Stimulated activated CD4-positive, alpha-beta T cell treated with anti-CD3 and anti-CD28 coated beads, Interleukin-4, amount 100 ng/mL, for 4 hours (primary cell): ENCODE results near the gene TMEM132D.
"Not testable (repeated sequence)": the region's sequence is repeated elsewhere in the genome, so short reads cannot be mapped to it uniquely, and the experiment has no call there.

ENCODE experiments used
- DNase-seq, 2 experiments: peaks; one replicate each; pipeline ENCODE4 v3.0.0-alpha.2; 2020

The TMEM132D gene

DNA sequence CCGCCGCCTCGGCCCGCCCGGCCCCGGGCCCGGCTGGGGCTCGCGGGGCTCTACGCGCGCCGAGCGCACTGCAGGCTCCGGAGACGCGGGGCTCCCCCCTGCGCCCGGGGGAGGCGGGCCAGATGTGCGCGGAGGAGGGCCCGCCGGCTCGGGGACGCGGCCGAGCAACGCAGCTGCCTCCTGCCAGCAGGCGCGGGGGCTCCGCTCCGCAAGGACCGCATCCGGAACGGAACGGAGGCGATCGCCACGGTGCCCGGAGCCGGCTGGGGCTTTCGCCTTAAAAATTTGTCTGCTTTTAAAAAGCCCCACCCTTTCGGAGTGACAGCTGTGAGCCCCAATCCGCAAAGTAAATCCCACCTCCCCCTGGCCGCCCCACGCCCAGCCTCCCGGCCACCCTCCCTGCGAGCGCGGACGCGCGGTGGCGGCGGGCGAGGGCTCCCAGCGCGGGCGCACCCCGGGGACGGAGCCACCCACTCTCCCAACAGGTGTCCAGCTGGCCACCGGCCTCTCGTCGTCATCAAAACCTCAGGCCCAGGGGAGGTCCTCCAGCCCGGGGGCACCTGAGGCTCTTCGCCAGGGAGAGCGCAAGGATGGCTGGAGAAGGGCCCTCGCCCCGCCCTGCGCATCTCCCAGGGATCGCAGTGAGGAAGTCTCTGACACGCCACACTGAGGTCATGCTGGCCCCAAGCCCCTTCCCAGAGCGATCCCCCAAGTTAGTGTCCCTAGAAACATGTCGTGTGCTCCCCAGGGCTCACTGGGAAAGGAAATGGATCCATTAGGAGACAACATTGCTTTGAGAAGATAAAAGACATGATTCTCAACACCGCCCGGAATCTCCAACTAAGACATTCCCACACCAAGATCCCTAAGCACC lies at the start of gene TMEM132D:
TSS of gene TMEM132D (minus strand) at position 70 of the 874 bp plus-strand sequence.
- DNase-seq: no peak

DNA sequence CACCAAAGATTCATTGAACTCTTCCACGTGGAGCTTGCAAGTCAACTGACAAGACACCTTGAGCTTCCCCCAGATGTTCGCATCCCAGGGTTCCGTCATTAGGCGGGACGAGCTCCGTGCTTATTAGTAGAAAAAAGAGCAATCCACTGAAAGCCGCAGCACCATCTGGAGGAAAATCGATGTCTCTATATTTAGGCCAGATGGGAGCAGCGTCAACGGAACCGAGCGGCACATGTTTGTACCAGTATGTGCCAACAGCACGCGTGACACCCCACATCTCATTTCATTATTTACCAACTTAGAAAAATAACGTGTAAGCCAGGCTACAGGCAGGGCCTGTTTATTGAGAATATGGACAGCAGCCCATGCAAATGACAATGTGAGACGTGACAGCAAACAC lies 45.8 kb upstream of the TMEM132D start:
- no peak for DNase-seq

DNA sequence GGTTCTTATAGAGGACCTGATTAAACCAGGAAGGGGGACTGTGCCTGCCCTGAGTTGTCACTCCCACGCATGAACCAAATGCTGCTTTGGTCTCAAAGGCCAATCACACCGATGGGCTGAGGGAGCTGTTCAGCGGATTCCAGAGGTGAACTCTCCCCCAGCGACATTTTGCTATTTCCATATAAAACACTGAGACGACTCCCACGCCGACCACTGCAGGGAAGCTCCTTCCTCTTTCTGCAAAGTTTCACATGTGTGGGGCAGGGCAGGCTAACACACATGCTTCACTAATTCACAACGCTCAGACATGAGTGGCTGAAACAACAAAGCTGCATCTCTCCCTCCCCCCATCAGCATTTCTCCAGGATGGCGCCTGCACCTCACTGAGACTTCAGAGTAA lies 37.8 kb upstream of the TMEM132D start:
- no peak for DNase-seq

DNA sequence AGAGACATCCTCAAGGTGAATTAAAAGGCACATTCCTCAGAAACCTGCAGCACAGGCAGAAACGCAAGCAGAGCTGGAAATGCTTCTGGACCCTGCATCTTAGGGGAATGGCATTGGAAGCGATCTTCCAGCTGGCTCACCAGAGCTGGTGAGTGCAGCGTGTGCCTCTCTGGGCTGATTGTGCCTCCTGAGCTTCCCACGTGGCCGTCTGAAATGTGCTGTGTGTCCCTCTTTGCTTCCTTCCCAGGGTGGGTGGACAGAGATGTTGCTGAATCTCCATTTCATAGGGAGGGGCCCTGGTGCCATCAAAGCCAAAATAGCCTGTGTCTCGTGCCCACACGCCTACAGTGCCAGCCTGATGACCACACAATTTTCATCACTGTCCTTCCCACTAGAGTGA lies 34.3 kb upstream of the TMEM132D start:
- DNase-seq: no peak

DNA sequence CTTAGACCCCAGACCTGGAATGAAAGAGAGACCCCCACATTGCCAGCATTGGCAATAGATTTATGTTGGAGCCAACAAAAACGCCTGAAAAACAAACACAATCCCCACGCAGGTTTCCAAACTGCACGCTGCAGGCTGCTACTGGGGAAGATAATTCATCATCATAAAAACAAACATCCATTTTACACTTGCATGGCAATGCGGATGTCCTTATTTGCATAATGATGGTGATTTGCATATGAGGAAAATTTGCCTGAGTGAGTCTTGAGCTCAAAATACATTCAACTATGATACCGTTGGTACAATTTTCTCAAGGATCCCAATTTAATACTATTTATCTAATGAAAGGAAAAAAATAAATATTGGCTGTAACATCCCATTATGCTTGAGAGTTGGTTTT lies 33.6 kb upstream of the TMEM132D start:
- DNase-seq: no peak

DNA sequence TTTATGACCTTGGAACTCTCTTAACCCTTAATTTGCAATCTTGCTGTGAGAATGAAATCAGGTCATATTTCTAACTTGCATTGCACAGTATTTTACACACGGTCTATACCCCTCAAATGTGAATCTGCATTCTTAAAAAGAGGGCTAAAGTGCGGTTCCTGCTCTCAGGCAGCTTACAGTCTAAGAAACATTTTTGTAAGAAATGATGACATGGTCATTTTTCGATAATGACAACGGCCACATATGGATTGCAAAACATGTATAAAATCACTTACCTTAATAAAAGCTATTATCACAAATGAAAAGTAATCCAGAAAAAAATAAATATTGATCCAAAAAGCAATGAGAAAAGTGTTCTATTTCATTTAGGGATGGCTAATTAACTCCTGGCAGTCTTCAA lies 24.8 kb upstream of the TMEM132D start:
- DNase-seq: no peak

DNA sequence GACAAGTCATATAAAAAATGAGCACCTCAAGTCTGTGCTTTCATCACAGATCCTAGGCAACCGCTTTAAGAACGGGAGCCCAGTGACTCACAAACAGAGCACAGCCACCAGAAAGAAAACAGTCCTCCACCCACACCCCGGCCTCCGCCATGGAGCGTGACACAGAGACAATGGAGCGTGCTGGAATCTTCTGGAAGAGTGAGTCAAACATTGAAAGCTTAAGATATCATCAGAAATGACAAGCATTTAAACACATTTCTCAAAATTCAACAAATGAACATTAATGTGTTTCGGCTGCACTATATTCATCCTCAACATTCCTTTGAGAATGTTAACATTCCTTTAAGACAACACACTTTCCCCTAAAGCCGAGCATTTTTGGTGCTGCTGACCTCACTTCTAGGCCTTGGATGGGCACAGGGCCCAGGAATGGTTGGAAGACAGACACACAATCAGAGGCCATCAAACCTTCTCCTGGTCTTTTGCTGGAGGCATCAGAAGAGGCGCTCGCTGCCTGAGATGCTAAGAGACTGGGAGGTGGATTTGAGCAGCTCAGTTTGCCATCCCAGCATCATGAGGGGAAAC lies 23.6 kb upstream of the TMEM132D start:
- DNase-seq: no peak

DNA sequence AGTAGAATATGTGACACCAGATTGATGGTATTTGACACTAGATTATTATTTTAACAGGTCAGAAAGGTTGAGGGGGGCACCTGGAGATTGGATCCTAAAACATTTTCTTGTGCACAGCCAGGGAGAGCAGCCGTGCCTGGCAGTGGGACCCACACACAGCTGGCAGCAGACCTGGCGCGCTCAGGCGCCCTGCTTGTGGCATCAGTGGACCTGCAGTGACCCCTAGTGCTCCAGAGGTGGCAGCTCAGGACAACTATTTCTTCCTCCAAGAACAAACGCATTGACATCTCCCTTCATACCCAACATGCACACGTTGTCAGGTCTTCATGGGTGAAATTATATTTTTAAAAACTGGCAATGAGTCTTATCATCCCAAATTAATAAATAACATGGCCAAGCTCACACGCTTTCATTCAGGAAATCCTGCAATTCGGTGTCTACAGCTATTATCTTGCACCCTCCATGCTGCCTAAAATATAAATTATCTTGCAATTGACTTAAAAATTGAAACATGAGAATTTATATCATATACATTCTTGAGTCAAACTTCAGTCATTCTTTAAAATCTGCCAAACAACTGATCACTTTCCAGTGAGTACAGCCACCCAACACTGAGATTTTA lies 7.7 kb upstream of the TMEM132D start:
- no peak for DNase-seq

DNA sequence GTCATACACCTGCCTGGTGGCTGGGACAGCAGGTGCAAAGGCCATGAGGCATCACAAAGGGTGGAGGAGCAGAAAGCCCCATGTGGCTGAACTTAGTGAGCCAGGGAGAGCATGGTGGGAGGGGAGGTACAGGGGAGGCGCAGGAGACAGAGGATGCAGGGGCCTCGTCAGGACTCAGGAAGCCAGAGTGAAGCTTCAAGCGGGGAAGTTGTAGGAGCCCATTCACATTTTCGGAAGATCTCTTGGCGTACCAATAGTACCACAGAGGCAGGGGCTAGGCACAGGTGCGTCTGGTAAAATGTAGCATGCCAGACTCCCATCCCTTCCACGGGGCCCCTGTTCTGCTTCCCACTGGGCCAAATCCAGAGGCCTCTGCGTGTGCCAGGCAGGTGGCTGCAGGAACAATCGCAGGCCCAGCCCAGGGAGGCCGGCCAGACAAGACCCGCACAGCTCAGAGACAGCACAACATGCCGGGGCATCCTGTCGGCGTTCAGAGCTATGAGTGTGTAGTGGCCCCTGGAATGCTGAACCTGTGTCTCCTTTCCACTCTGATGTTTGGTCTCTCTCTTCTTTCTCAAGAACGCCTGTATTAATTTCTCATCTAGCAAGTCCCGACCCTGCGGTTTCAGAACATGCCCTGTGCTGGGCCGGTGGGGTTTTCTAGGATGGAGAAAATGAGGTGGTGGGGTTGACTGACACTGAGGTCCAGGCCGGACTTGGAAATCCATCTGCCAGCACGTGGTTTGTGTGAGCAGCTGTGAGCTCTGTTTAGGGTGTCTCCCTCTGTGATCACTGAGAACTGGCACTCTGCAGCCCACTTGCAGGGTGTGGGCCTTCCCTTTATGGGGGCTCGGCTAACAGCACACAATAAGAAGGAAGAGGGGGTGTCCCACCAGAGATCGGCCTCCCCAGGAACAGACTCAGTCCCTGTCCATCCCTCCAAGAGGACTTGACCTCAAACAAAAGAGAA lies 5.5 kb upstream of the TMEM132D start:
- DNase-seq: no peak

DNA sequence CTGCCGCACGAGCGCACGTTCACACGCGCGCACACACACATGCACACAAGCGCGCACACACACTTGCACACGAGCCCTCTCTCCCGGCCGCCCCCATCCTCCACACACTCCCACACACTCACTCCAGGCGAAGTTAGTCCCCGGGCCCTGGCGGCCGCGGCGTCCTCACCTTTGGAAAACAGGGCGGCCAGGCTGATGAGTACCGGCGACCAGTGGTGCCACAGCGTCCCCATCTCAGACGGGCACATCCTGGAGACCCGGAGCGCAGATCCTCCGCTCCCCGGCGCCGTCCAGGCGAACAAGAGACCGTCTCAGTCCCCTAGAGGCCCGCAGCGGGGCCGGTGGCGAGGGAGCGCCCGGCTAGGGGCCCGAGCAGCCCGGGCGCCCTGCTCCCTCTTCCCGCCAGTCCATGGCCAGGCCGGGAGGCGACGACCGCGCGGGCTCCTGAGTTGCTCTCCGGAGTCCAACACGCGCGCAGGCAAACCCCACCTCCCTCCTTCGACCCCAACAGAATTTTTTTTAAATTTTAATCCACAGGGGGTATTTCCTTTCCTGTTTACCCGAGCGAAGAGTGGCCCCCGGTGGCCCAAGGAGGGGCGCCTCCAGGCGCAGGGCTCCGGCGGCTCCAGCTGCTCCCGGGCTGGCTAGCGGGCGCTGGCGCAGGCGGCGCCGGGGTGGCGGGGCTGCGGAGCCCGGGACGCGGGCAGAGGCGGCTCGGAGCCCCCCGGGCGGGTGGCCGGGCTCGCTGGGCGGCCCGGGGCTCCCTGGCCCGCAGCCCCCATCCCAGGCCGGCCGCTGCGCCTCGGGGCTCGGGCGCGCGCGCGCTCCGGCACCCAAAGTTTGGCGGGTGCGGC lies 506 bp downstream of the TMEM132D start:
- DNase-seq: no peak

DNA sequence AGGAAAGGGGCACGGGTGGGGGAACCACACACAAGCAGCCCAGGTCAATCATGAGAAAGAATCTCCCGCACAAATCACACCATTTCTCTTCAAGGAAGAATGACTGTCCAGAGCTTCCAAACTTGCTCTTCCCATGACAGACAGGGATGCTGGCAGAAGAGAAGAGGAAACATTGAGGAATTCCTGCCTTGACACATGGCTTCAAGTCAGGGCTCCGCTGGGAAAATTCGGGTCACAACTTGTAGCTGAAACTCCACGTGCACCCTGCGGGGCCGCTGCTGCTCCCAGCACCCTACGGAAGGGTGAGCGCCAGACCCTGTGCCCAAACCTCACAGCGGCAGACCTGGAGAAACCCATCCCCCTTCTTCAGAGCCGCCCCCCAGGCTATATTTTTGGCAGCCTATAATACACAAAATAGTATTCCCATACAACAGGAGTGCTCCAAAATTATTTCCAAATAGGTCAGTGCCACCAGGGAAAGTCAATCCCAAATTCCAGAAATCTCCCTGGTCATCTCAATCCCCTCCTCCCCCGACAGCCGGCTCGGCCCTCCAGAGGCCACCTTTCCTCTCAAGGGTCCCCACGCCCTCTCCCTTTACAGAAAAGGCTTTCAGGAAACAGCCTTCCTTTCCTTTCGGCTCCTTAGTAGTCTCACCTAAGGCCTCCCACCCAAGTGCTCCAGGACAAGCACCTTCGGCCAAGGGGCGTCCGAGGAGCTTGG lies 1.3 kb downstream of the TMEM132D start:
- DNase-seq: no peak

DNA sequence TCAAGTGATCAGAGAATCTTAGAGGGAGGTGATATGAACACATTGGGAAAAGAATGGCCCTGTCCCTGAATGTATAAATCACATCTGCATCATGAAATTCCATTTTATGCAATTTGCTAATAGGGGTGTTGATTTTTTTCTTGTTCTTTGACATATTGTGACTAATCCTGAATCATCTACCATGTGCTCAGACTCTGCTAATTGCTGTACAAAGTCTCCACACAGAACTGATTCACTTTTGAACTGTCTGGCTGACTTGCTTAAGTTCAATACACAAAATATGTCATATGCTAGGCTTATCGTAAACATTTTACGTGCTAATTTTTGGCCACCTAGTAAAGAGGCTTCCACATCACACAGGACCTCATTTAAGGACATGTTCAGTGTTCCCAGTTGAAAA lies 2.6 kb downstream of the TMEM132D start:
- no peak for DNase-seq

DNA sequence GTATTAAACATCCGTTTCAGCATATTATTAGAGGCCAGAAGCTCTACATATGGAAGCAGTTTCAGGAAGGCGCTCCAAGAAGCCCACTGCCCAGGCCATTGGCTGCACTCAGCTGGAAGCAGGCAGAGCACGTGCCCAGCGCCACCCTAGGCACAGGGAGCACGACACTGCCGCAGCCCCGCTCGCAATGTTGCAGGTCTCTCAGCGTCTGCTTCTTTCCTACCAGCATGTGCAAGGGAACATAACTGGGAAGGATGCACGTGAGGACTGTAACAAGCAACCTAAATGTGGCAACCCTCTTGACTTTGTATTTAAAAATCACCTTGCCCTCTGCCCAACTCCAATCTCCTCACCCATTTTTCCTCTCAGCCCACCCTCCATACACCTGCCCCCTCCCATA lies 3.5 kb downstream of the TMEM132D start:
- no peak for DNase-seq

DNA sequence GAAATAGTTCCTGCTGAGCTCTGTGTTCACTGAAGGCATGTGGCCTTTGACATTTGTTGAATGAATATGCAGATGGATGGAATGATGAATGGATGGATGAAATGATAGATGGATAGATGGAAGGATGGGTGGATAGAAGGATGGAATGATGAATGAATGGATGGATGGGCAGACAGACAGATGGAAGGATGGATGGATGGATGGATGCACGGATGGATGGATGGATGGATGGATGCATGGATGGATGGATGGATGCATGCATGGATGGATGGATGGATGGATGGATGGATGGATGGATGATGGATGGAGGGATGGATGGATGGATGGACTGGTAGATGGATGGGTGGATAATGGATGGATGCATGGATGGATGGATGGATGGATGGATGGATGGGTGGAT lies 4.8 kb downstream of the TMEM132D start:
- DNase-seq: not testable (repeated sequence)

DNA sequence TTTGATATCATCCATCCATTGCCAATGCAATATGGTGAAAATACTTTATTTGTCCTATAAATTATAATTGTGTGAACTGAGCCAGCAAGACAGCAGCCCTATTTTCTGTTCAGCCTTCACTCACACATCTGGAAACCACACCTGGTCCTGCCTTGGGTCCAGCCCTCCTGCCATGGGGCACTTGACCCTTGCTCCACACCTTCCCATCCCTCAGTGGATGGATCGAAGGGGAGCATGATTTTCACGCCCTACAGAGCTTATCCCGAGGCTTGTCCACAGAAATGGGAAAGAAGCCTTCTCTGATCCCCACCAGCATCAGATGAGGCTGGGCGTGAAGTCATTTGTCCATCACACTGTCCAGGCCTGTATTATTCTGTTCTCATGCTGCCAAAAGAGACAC lies 10.1 kb downstream of the TMEM132D start:
- DNase-seq: no peak

DNA sequence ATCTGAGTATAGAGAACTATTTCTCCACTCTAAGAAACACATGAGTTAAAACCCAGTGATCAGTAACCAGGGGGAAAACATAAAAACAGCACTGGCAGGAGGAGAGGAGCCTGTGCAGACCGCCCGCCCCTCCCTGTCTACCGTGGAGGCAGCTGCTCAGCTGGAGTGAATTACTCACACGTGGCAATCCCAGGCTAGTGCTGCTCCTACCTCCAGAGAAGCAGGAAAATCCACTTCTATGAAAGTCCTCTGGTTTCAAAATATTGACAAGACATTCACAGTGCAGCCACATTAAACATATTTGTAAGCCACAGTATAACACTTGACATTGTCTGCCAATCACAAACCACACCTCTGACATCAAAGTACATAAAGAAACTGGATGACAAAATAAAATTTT lies 16.7 kb downstream of the TMEM132D start:
- no peak for DNase-seq

DNA sequence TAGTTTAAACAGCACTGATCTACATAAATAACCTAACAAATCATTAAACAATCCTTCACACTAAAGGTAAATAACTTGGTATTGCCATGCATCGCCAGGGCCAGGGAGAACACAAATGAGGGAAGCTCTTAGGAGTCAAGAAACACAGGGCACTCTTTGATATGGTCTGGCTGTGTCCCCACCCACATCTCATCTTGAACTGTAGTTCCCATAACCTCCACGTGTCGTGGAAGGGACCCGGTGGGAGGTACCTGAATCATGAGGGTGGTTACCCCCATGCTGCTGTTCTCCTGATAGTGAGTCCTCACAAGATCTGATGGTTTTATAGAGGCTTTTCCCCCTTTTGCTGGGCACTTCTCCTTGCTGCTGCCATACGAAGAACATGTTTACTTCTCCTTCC lies 17.3 kb downstream of the TMEM132D start:
- DNase-seq: no peak

DNA sequence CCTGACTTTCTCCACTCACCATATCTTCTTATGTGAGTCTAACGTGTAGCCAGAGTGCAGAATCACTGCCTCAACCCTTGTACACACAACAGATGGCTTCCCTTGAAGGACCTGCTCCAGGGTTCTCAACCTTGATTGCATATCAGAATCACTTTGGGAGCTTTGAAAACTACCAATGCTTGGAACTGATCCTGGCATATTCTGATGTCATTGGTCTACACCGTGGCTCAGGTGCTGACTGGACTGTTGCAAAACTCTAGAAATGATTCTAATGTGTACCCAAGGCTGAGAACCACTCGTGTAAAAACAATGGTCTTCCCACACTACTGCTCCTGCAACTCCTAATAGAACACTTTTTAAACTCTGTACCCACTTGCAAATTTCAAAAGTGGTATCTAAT lies 18.5 kb downstream of the TMEM132D start:
- no peak for DNase-seq

DNA sequence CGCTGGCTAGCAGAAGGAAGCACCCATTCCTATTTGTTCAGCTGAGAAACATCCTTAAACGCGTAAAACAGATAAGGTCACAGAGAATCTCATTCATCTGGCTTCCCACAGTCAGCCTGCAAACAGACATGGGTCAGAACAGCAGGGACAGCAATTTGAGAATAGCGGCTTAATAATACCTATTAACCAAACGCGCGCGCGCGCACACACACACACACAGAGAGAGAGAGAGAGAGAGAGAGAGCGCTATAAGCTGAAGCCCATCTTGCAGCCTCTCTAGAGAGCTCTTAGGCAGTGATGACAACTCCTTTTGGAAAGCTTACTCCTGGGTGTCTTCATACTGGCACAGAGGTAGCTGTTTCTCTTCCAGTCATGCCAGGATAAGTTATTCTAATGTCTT lies 26.4 kb downstream of the TMEM132D start:
- no peak for DNase-seq

DNA sequence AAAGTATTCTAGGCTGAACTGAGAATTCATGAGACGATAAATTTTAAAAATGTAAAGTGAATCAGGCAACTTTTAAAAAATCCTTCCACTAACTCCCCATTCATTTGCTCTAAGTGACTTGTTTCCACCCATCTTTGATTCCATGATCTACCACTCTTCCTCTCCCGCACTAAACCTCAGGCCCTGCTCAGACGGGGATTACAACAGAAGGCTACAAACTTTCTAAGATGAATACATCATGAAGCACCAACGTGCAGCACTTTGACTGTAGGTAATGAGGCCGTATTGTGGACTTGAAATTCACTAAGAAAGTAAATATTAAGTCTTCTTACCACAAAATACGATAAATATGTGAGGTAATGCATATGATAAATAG lies 30.0 kb downstream of the TMEM132D start:
- DNase-seq: no peak

DNA sequence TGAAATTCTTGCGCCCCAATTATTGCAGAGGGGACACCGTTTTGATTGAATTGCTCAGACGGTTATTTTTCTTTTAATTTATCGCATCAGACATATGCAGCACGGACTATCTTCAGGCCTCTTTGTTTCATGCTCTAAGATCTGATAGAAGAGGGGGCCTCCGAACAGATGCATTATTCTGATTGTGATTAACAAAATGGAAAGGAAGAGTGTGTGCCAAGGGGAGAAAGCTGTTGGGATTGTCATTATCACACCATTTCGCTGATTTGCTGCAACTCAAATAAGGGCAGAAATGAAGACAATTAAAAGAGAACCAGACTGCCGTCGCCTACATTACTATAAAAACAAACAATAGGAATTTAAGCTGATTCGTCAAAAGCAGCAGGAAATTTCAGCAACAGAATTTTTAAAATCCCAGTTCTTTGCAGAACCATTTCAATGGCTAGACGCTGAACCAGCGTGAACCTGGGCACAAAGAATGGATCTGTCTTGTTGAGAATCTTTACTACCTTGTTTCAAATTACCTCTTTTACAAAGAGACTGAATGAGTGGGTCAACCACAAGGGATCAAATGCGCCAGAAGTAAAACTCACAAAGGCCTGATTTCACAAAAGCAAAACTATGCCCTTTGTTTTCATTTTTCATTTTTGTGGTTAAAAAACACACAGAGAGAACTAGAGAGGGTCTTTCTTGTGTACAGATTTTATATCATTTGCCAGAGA lies 30.6 kb downstream of the TMEM132D start:
- DNase-seq: no peak
